Fibroblast of villous mesenchyme (primary cell): Measurements from ENCODE around the gene ZNF862. TPM values are rescaled to one million over a fixed set of nuclear protein-coding genes. Genes with fewer than 3 reads are reported as not detected.

Experiments used
- DNase-seq: peaks from one replicate; pipeline ENCODE4 v3.0.0-alpha.2; 2010; ENCODE audit warnings: low read depth
- H3K4me3 ChIP-seq: 2 replicates; pipeline ENCODE4 v1.5.1; 2011; ENCODE audit warnings: low read depth, mild to moderate bottlenecking, low read length
- CTCF ChIP-seq: IDR thresholded peaks from 2 replicates; pipeline ENCODE4 v1.5.1; 2012; ENCODE audit warnings: low read depth, mild to moderate bottlenecking, low read length; ENCODE audit not compliant: insufficient read depth
- total RNA-seq: library from RNA; depleted of rRNA; stranded (reverse); fragments of >200 nt; gene quantifications from 2 replicates; pipeline ENCODE4 v1.2.3, GENCODE V29; 2012

The ZNF862 gene
- total RNA-seq, 1 donor: 8.2 TPM

DNA sequence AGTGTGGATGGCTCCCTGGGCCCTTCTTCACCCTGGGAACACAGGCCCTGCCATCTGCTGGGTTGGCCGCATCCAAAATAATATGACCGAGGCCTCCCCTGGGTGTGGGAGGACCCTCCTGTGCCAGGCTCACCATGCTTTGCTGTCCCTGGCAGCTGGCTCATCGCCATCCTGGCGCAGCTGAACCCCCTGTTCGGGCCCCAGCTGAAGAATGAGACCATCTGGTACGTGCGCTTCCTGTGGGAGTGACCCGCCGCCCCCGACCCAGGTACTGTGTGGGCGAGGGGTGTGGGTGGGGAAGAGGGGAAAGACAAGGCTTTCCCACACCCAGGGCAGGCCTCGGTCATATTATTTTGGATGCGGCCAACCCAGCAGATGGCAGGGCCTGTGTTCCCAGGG lies 40.3 kb downstream of the ZNF862 start:
- TF ChIP-seq CTCF: no peak
- DNase-seq: no peak
- no peak overlapping the region for H3K4me3 ChIP-seq

- no peak for DNase-seq
- no peak overlapping the region for H3K4me3 ChIP-seq
- TF ChIP-seq CTCF: no peak
These were observed 41.1 kb downstream of the ZNF862 start for GRCh38 chr7:149879271-149879743.

DNA sequence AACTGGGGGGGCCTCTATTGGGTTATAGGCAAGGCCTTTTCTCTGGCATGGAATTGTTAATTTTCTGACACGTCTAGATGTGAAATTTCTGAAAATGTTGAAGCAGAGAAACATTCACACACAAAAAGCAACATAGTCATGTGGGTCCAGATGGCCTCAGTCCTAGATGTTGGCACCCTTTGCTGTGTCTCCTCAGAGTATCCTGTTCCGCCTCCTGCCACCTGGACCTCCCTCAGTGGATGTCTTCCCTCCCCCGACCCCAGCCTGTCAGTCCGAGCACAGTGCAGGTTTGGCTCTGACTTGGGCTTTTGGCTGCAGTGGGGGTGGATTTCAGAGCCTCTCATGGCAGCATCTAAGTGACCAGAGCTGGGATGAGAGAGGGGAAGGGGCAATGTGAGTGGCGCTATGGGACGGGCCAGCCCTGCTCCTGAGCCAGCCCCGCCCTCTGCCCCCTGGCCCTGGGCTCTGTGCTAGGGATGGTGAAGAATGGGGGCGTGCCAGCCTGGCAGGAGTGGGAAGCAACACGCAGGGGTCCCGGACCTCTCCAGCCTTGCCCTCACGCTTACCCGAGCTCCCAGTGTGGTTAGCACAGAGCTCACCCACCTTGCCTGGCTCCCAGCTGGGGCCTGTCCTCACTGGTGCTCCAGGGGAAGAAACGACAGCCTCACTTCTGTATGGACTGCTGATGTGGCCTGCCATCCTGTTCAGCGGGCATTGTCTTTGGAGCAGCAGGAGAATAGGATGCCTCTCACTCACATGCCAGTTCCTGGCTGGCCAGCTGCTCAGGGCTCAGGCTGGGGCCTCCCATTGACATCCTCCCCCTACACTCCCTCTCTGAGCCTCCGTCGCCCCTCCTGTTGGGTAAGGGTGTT lies 41.8 kb downstream of the ZNF862 start:
- no peak for DNase-seq
- TF ChIP-seq CTCF: no peak
- H3K4me3 ChIP-seq: no peak overlapping the region

DNA sequence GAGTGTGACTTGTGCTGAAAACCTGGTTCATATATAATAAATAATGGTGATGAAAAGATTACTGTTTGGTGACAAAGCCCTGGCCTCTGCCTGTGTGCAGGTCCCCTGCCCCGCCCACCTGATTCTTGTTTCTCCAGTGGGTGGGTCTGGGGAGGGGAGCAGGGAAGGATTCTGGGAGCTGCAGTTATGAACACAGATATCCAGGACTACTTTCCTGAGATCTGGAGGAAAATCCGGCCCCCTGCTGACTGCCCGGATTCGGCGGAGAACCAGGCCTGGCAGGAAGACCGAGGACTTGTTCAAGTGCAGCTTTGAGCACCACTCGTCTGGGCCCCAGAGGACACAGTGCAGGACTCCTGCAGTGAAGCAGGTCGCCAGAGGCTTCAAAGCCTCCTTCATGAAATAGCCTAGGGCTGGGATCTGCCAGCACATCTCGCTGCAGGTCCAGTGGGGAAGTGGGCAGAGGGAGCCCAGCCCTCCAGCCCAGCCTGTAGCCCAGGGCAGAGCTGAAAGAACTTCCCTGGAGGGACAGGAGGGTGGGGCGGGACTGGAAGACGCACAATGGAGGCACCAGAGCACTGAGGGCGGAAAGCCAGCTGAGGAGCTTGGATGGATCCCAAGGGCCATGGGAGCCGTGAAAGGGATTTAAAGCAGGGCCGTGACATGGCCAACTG lies 42.6 kb downstream of the ZNF862 start:
- DNase-seq: peak; percentile 4
- H3K4me3 ChIP-seq: no peak overlapping the region
- TF ChIP-seq CTCF: no peak

GRCh38 chr7:149881328-149882247 lies 43.4 kb downstream of the ZNF862 start:
- no peak overlapping the region for H3K4me3 ChIP-seq
- TF ChIP-seq CTCF: no peak
- no peak for DNase-seq

GRCh38 chr7:149882248-149883047 lies 44.3 kb downstream of the ZNF862 start:
- DNase-seq: no peak

More at GRCh38 chr7:149882248-149883047, 44.3 kb downstream of the ZNF862 start:
- no peak overlapping the region for H3K4me3 ChIP-seq
- no peak for TF ChIP-seq CTCF
